HG03469 (cell line): ENCODE measurements around the gene CEMIP.
A peak's percentile ranks its signal among the peaks of the same experiment; 100 is the strongest.

ENCODE experiments used
- ATAC-seq: cut with Tn5 transposase; IDR thresholded peaks from one replicate; pipeline ENCODE4 v1.9.1; 2021; ENCODE audit warnings: mild to moderate bottlenecking, moderate library complexity, moderate number of reproducible peaks; ENCODE audit not compliant: unreplicated experiment

CEMIP gene

GRCh38 chr15:80971143-80971542 is 192.0 kb downstream of the CEMIP start:
- ATAC-seq, result no peak

DNA sequence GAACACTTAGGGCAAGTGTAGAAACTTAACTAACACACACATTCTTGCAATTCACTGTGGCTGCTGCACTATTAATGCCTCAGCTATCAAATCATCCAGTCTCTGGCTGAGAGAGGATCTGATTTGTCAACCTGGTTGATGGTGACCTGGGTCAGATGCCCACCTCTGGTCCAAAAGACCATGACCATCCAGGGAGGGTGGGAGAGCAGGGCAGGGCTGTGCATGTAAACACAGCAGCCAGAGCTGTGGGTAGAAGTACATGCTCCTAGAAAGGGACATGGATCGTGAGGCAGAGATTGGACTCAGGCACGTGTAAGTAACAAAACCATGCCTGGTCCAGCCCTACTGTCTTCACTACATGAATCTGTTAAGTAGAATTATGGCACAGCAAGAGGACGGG is 193.1 kb downstream of the CEMIP start:
- no peak for ATAC-seq

- no peak for ATAC-seq
Observed at GRCh38 chr15:80974914-80975313, 195.7 kb downstream of the CEMIP start.

DNA sequence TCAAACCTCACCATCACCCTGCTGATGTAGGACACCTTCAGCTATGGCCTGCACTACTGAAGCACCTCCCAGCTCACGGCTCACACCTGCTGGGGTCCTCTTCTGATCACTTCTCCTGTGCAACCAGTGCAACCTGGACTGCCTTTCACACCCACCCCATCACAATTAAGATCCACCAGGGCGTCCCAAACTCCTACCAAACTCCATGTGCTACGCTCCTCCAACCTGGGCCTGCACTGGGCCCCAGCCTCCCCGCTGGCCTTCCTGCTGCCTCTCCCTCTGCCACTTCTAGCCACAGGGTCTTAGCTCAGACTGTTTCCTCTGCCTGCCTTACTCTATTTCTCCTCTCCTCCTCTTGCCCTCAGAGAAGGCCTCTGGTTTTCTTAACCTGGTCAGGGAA is 197.7 kb downstream of the CEMIP start:
- no peak for ATAC-seq

DNA sequence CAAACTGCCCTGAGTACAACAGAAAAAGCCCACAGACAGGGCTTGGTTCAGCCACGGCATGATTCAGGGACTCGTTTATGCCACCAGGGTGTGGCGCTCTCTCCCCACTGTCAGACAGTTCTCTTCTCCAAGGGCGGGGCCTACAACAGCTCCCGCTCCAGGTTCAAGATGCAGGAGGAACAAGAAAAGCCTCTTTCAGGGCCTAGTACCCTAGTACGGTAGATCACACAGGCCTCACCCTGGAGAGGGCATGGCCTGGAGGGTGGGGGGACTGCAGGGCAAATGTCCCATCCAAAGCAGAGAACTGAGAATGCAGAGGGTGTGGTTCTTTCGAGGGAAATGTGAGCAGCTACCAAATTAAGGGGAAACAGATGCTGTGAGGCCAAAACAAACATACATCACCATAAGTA is 198.5 kb downstream of the CEMIP start:
- ATAC-seq, result no peak

- no peak for ATAC-seq
Observed at GRCh38 chr15:80978685-80979329, 199.6 kb downstream of the CEMIP start.

GRCh38 chr15:80979538-80980200 is 200.5 kb downstream of the CEMIP start:
- no peak for ATAC-seq

DNA sequence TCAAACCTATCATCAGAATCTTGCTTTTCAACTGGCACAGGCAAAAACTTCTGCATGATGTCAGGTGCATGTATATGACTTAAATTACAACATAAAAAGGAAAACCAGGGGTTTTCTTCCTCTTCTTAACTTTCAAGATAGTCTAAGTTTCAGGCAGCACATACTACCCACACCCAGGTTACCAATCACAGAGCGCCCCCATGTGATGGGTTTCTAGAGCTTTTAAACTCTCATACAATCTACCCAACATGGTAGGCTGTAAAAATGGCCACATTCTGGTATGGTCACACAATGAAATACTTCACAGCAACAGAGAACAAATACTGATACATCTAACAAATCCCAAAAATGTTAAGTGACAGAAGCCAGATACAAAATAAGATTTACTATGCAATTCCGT is 203.0 kb downstream of the CEMIP start:
- ATAC-seq, result no peak

DNA sequence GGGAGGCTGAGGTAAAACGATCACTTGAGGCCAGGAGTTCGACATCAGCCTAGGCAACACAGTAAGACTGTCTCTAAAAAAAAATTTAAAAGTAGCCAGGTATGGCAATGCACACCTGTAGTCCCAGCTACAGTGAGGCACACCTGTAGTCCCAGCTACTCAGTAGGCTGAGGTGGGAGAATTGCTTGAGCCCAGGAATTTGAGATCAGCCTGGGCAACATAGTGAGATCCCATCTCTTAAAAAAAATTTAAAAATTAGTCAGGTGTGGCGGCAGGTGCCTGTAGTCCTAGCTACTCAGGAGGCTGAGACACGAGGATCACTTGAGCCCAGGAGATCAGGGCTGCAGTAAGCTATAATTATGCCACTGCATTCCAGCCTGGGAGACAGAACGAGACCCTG is 203.7 kb downstream of the CEMIP start:
- no peak for ATAC-seq

GRCh38 chr15:80984856-80985255 is 205.7 kb downstream of the CEMIP start:
- no peak for ATAC-seq

GRCh38 chr15:80985981-80986380 is 206.8 kb downstream of the CEMIP start:
- ATAC-seq, result no peak

DNA sequence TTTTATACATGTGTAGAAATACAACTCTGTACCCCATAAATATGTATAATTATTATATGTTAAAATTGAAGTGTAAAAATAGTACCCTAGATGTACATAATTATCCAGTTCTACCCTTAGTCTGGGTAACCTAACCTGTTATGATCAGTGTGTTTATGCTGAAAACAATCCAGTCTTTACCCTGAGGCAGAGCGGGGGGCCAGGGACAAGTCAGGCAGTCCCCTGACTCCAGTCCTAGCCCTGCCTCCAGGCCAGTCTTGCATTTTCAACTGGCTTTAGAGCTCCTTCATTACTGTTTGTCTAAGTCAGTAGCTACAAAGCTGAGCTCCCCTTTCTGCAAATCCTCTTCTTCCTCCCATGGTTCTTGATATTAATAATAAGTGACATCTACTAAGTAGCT is 207.3 kb downstream of the CEMIP start:
- ATAC-seq, result no peak

DNA sequence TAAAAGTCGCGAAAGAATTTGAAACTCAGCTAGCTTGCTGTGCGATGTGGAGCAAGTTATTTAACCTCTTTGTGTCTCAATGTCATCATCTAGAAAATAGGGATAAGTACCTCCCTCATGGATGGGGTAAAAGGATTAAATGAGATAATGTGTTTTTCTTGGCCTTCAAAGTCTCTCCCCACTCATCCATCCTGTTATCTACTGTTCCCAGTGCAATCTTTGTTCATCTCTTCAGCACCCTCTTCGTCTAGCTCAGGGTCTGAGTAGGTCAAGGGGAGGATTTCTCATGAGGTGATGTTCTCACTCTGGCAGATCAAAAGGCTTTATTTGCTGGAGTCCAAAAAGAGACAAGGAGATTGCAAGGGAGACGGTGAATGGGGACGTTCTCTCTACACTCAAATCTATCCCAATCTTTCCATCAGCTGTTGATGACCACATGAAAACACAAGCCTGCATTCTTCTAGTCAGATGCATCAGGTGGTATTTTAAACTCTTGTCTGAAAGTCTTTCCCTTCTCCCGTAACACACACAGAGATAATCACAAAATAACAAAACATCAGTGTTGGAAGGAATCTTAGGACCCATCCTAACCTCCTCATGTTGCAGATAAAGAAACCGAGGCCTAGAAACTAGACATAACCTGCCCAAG is 209.1 kb downstream of the CEMIP start:
- no peak for ATAC-seq

DNA sequence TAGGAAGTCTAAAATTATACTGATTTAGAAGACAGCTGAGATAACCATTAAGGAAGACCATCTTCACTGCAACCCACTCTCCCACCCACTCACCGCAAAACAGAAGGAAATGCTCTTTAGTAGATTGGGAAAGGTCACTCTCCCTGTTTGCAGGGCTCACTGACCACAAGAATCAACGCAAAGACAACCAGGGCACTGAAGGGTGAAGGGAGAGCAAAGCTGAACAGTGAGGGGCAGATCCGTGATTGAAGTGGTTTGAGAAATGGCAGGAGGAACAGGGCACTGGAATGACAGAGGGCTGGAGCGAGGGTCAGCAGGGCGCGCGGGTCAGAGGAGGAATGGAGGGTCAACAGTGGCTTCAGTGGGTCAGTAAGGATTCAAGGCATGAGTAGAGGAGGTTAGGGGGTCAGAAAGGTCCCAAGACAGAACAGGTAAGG is 209.9 kb downstream of the CEMIP start:
- ATAC-seq, result no peak

- ATAC-seq, result peak; percentile 80
Observed at GRCh38 chr15:80989518-80990478, 210.6 kb downstream of the CEMIP start, which contains the start of gene MESD. TSS of gene MESD (minus strand) at chr15:80989819. CDS start at chr15:80989791, 28 bp downstream.

- ATAC-seq, result no peak
Observed at GRCh38 chr15:80990955-80991354, 211.8 kb downstream of the CEMIP start.

DNA sequence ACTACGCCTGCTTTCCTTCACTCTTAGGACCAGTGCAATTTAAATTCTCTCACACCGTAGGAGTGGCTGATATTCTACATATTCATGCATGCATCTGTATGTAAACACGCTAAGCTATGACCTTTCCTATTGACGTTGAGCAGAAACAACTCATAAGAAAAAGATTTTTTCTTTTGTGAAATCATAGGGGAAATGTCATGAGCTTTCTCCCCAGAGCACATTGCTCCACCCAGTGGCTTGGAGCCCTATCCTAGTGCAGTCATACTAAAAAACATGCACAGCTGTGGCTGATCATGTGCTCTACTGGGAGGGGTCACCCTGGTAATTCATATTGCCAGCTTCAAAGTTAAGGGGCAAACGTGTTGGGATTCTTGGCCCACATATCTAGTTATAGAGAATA is 212.3 kb downstream of the CEMIP start:
- no peak for ATAC-seq

DNA sequence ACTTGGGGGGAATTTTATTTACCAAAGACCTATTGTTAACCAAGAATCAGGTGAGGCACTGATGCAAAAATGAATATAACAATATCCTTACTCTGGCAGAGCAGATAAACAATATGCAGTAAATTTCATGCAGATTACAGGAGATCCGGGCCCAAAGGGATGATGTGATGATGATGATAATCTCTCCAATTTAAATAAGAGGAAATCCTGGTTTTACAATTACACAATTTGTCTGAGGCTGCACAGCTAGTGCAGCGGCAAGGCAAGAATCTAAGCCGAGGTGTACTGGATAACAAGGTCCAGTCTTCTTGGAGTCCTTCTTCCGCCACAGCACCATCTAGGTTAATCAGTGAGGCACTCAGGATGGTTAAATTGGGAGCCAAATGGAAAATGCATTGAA is 212.8 kb downstream of the CEMIP start:
- no peak for ATAC-seq

DNA sequence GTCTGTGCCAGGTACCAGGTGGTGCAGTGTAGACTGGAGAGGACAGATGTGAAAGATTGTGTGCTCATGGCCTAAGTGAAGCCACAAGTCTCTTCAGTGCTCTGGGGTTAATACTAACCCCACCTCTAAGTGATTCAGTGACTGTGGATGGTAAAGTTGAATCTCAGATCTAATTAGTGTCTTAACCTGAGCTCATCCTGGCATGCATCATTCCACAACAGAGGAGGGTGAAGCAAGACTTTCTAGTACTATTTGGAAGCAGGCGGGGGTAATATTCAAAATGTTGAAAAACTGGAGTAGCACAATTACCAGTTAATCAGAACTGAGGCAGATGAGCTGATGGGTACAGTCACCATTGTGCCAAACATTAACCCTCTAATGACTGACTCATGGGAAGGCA is 213.3 kb downstream of the CEMIP start:
- no peak for ATAC-seq

- no peak for ATAC-seq
Observed at GRCh38 chr15:80996247-80996646, 217.1 kb downstream of the CEMIP start.

DNA sequence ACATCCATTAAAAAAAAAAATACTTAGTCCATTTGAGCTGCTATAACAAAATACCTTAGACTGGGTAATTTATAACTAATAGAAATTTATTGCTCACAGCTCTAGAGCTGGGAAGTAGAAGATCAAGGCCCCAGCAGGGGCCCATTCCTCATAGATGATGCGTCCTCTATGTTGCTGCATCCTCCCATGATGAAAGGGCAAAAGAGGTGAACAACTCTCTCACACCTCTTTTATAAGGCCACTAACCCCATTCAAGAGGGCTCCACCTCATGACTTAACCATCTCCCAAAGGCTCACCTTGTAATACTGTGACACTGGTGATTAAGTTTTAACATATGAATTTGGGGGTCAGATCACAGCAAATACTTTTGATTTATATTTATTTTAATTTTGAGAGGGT is 218.5 kb downstream of the CEMIP start:
- ATAC-seq, result no peak
